Prostate gland (tissue), 2 donors: ENCODE measurements around the gene TBC1D22B. TPM values are rescaled to one million over a fixed set of nuclear protein-coding genes. Genes with fewer than 3 reads are reported as not detected.

Source experiments
- DNase-seq: peaks from one replicate; pipeline ENCODE4 v3.0.0-alpha.2; 2019; ENCODE audit warnings: low spot score
- H3K27ac ChIP-seq, 2 donors: fragments of 200-600 bp; sonication (generic); 2 replicates each; pipeline ENCODE4 v1.5.1; 2017 to 2019
- H3K27me3 ChIP-seq: fragments of 200-600 bp; sonication (generic); replicated peaks from 2 replicates; pipeline ENCODE4 v1.5.1; 2019; ENCODE audit not compliant: insufficient read depth
- H3K36me3 ChIP-seq, 2 donors: fragments of 200-600 bp; sonication (generic); 1 replicate in 1 of 2; 2 replicates in 1 of 2; pipeline versions ENCODE4 v1.5.1 to v1.8.1; 2017 to 2019
- H3K4me1 ChIP-seq: fragments of 200-600 bp; sonication (generic); replicated peaks from 2 replicates; pipeline ENCODE4 v1.5.1; 2019
- H3K4me3 ChIP-seq, 2 donors: fragments of 200-600 bp; sonication (generic); 2 replicates each; pipeline ENCODE4 v1.5.1; 2017 to 2019
- H3K9me3 ChIP-seq: fragments of 200-600 bp; sonication (generic); 2 replicates; pipeline ENCODE4 v1.5.1; 2017
- POLR2A ChIP-seq: fragments of 450-650 bp; IDR thresholded peaks from one replicate; pipeline ENCODE4 v1.6.1; 2016; ENCODE audit warnings: antibody characterized with exemption, mild to moderate bottlenecking
- POLR2AphosphoS5 ChIP-seq: sonication (generic); formaldehyde crosslinking; IDR thresholded peaks from one replicate; pipeline ENCODE4 v1.6.1; 2017; ENCODE audit warnings: antibody characterized with exemption
- WGBS: methylation state at CpG from one replicate; pipeline ENCODE4 v1.1.5; 2018; 5-methylcytosine and 5-hydroxymethylcytosine counted together
- intact Hi-C: fragments of 100-400 bp; cut with DNase I; formaldehyde crosslinking; loops from one replicate; pipeline ENCODE4 v1.14.2; 2022
- small RNA-seq, 2 donors: library from RNA; depleted of rRNA; stranded (forward); fragments of <200 nt; gene quantifications; one replicate each; pipeline ENCODE3, GENCODE V24; 2016
- total RNA-seq, 2 donors: library from RNA; depleted of rRNA; stranded (reverse); fragments of >200 nt; gene quantifications; one replicate each; pipeline ENCODE4 v1.1.0, GENCODE V29; 2016
- TF ChIP-seq, protein P1 (sequence below), 4 experiments: fragments of 200-600 bp in 2 of 4; fragments of 450-650 bp in 2 of 4; sonication (generic) in 2 of 4; IDR thresholded peaks; 1 replicate in 3 of 4; 2 replicates in 1 of 4; pipeline ENCODE4 v1.5.1; 2016 to 2019; ENCODE audit warnings: antibody characterized with exemption in 4 of 4, mild to moderate bottlenecking in 2 of 4, moderate library complexity in 2 of 4

TBC1D22B gene
- total RNA-seq, 2 donors from 2014 or later: 10.7 to 27.0 TPM

DNA sequence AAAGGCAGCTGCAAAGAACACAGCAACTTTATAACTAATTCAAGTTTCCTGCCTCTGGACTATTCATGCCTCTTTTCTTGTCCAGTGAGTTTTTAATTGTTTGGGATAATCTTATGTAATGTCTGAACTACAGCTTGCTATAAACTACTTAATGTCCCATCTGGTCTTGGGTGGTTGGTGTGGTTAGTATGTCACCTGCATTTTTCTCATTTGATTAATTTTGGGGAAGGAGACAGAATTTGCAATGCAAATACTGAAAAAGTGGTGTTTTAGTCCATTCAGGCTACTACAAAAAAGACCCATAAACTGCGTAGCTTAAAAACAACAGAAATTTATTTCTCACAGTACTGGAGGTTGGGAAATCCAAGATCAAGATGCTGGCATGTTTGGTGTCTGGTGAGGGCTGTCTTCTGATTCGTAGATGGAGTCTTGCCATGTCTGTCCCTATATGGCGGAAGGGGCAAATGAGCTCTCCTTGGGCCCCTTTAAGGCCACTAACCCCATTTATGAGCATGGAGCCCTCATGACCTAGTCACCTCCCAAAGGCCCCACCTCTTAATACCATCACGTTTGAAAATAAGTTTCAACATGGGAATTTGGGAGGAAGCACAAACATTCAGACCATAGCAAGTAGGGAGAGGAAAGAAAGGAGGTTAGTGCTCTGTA, 118.6 kb downstream of the TBC1D22B start:
- H3K27ac ChIP-seq: no peak overlapping the region
- H3K4me3 ChIP-seq: no peak overlapping the region
- WGBS: 83% methylated on average over 4 of the region's 4 CpGs
- no peaks in the 10 kb centered on the region for H3K9me3 ChIP-seq
- no peak for DNase-seq
- H3K36me3 ChIP-seq: no peaks in the 10 kb centered on the region
- intact Hi-C loops: no loop called here
- TF ChIP-seq POLR2A (no peak), POLR2AphosphoS5 (no peak)
- TF ChIP-seq, protein P1, sequence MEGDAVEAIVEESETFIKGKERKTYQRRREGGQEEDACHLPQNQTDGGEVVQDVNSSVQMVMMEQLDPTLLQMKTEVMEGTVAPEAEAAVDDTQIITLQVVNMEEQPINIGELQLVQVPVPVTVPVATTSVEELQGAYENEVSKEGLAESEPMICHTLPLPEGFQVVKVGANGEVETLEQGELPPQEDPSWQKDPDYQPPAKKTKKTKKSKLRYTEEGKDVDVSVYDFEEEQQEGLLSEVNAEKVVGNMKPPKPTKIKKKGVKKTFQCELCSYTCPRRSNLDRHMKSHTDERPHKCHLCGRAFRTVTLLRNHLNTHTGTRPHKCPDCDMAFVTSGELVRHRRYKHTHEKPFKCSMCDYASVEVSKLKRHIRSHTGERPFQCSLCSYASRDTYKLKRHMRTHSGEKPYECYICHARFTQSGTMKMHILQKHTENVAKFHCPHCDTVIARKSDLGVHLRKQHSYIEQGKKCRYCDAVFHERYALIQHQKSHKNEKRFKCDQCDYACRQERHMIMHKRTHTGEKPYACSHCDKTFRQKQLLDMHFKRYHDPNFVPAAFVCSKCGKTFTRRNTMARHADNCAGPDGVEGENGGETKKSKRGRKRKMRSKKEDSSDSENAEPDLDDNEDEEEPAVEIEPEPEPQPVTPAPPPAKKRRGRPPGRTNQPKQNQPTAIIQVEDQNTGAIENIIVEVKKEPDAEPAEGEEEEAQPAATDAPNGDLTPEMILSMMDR (IDR thresholded peaks at IDR 0.05): no peak
- no peaks in the 10 kb centered on the region for H3K27me3 ChIP-seq
- H3K4me1 ChIP-seq: no peaks in the 10 kb centered on the region

DNA sequence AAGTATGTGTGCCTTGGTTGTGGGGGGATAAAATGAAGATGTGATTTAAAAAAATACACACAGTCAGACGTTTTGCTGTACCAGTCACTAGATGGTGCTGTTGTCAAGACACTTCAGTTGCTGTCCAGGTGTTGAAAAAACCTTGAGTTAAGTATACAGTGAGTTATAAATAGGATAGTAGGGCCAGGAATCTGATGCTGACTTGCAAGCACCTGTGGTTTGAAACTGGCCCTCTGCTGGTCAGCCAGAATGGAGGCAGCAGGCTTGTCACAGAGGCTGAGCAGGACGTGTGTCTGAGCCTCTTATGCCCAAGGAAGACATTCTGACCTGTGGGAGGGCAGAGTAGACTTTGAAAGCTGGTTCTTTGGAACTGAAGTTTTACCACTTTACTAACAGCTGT, 124.0 kb downstream of the TBC1D22B start:
- no peaks in the 10 kb centered on the region for H3K9me3 ChIP-seq
- intact Hi-C loops: no loop called here
- H3K36me3 ChIP-seq: no peaks in the 10 kb centered on the region
- no peaks in the 10 kb centered on the region for H3K27me3 ChIP-seq
- 43% methylated on average over 2 of the region's 2 CpGs for WGBS
- no peak overlapping the region for H3K4me3 ChIP-seq
- TF ChIP-seq POLR2AphosphoS5 (peak; percentile 43), POLR2A (no peak)
- TF ChIP-seq, protein P1 (IDR thresholded peaks at IDR 0.05): peak in 3 of 4 experiments; percentile 58 to 62 (median 60)
- H3K4me1 ChIP-seq: no peaks in the 10 kb centered on the region
- H3K27ac ChIP-seq: no peak overlapping the region
- DNase-seq: no peak

Small RNA genes lying within 50 kb of the gene (small RNA-seq; reads per million reads assigned to genes)
- 0 reads per million in 2 donors for gene AL096712.1
- 0 reads per million in 2 donors for gene RN7SL273P

Other genes starting within 250 kb of the TBC1D22B start
- gene PIM1, start 87.6 kb upstream of the TBC1D22B start, total RNA-seq: 10 to 100 TPM in 1 of 2 donors, 1 to 10 TPM in 1; 4.8 to 35.3 TPM
- gene TMEM217, start 372 bp downstream of the TBC1D22B start, total RNA-seq: 1 to 10 TPM in 1 of 2 donors, under 1 TPM in 1; 0.50 to 7.3 TPM
- 10 to 100 TPM; 12.7 to 42.4 TPM for gene RNF8, start 96.2 kb downstream of the TBC1D22B start, total RNA-seq
- 100 to 1,000 TPM in 1 of 2 donors, 10 to 100 TPM in 1; 28.1 to 147 TPM for gene CMTR1, start 175.4 kb downstream of the TBC1D22B start, total RNA-seq
- gene CCDC167, start 242.1 kb downstream of the TBC1D22B start, total RNA-seq: 10 to 100 TPM; 46.9 to 54.6 TPM